Measurements from ENCODE around the gene NDST3.

The NDST3 gene

GRCh38 chr4:118034053-118034785 lies at the start of gene NDST3:
NDST3 (plus strand) TSS chr4:118034486; CDS start chr4:118053911, 19,425 bp downstream.
- no peak for DNase-seq (ENCODE audit: low read depth)

GRCh38 chr4:117986321-117986720 lies 48.0 kb upstream of the NDST3 start:
- DNase-seq (ENCODE audit: low read depth) = no peak

- no peak for DNase-seq (ENCODE audit: low read depth)
These were observed 46.8 kb upstream of the NDST3 start for GRCh38 chr4:117987464-117987863.

GRCh38 chr4:117996891-117997290 lies 37.4 kb upstream of the NDST3 start:
- DNase-seq (ENCODE audit: low read depth) = no peak

GRCh38 chr4:118004088-118004487 lies 30.2 kb upstream of the NDST3 start:
- DNase-seq (ENCODE audit: low read depth) = no peak

GRCh38 chr4:118005883-118006282 lies 28.4 kb upstream of the NDST3 start:
- no peak for DNase-seq (ENCODE audit: low read depth)

GRCh38 chr4:118012142-118012541 lies 22.1 kb upstream of the NDST3 start:
- DNase-seq (ENCODE audit: low read depth) = no peak

GRCh38 chr4:118014831-118015230 lies 19.5 kb upstream of the NDST3 start:
- DNase-seq (ENCODE audit: low read depth) = no peak

- no peak for DNase-seq (ENCODE audit: low read depth)
These were observed 15.7 kb upstream of the NDST3 start for GRCh38 chr4:118018381-118019145.

GRCh38 chr4:118026806-118027205 lies 7.5 kb upstream of the NDST3 start:
- no peak for DNase-seq (ENCODE audit: low read depth)

GRCh38 chr4:118029224-118029623 lies 5.1 kb upstream of the NDST3 start:
- no peak for DNase-seq (ENCODE audit: low read depth)

- no peak for DNase-seq (ENCODE audit: low read depth)
These were observed 1.6 kb upstream of the NDST3 start for GRCh38 chr4:118032691-118033090.

- no peak for DNase-seq (ENCODE audit: low read depth)
These were observed 886 bp upstream of the NDST3 start for GRCh38 chr4:118033148-118034052.

GRCh38 chr4:118035309-118035708 lies 1.0 kb downstream of the NDST3 start:
- no peak for DNase-seq (ENCODE audit: low read depth)

GRCh38 chr4:118036336-118036735 lies 2.0 kb downstream of the NDST3 start:
- DNase-seq (ENCODE audit: low read depth) = no peak

- DNase-seq (ENCODE audit: low read depth) = no peak
These were observed 3.7 kb downstream of the NDST3 start for GRCh38 chr4:118037955-118038354.

- DNase-seq (ENCODE audit: low read depth) = no peak
These were observed 12.0 kb downstream of the NDST3 start for GRCh38 chr4:118046323-118046722.

- no peak for DNase-seq (ENCODE audit: low read depth)
These were observed 12.8 kb downstream of the NDST3 start for GRCh38 chr4:118047043-118047442.

- DNase-seq (ENCODE audit: low read depth) = no peak
These were observed 24.7 kb downstream of the NDST3 start for GRCh38 chr4:118058955-118059354.

GRCh38 chr4:118059397-118059796 lies 25.1 kb downstream of the NDST3 start:
- no peak for DNase-seq (ENCODE audit: low read depth)

GRCh38 chr4:118076958-118077766 lies 42.9 kb downstream of the NDST3 start:
- DNase-seq (ENCODE audit: low read depth) = no peak

GRCh38 chr4:118077767-118078105 lies 43.5 kb downstream of the NDST3 start:
- DNase-seq (ENCODE audit: low read depth) = no peak

Measured in activated T-cell treated with anti-CD3 and anti-CD28 coated beads for 24 hours (primary cell).